Keratinocyte (primary cell): ENCODE measurements around the gene EEF2K. TPM values are rescaled to one million over a fixed set of nuclear protein-coding genes. Genes with fewer than 3 reads are reported as not detected.

Experiments
- DNase-seq: peaks from one replicate; pipeline ENCODE4 v3.0.0-alpha.2; 2011; ENCODE audit warnings: low read depth, missing footprints, low spot score
- FAIRE-seq: peaks from 2 replicates; lab custom pipeline; 2011; peaks lifted over from hg19 to GRCh38; lab: Jason Lieb, UNC
- H2AFZ ChIP-seq: 2 replicates; pipeline ENCODE4 v1.6.0; 2012; ENCODE audit warnings: low read length, control low read depth, inconsistent platforms; ENCODE audit not compliant: control insufficient read depth
- H3K27ac ChIP-seq: 2 replicates; pipeline ENCODE4 v1.5.1; 2011; ENCODE audit warnings: low read length; ENCODE audit not compliant: control insufficient read depth, insufficient read depth
- H3K27me3 ChIP-seq: 3 replicates; pipeline ENCODE4 v1.6.0; 2011; ENCODE audit warnings: low read length; ENCODE audit not compliant: control insufficient read depth, insufficient read depth; ENCODE audit errors: extremely low read depth
- H3K36me3 ChIP-seq, 2 experiments: 2 replicates in 1 of 2; 3 replicates in 1 of 2; pipeline ENCODE4 v1.5.1; 2011; ENCODE audit warnings: low read length in 2 of 2, mild to moderate bottlenecking in 1 of 2; ENCODE audit not compliant: control insufficient read depth in 2 of 2, insufficient read depth in 2 of 2; ENCODE audit errors: extremely low read depth in 1 of 2
- H3K4me1 ChIP-seq: 3 replicates; pipeline ENCODE4 v1.5.1; 2011; ENCODE audit warnings: low read length; ENCODE audit not compliant: control insufficient read depth, insufficient read depth; ENCODE audit errors: extremely low read depth
- H3K4me2 ChIP-seq: 3 replicates; pipeline ENCODE4 v1.6.0; 2011; ENCODE audit warnings: low read depth, low read length; ENCODE audit not compliant: control insufficient read depth, insufficient read depth; ENCODE audit errors: extremely low read depth
- H3K4me3 ChIP-seq, 3 experiments: fragments of 200-600 bp in 1 of 3; sonication (generic) in 1 of 3; 2 replicates in 2 of 3; 3 replicates in 1 of 3; pipeline ENCODE4 v1.5.1; 2011 to 2016; ENCODE audit warnings: low read length in 3 of 3, mild to moderate bottlenecking in 3 of 3, control low read depth in 2 of 3, inconsistent platforms in 1 of 3, low read depth in 1 of 3, mixed read lengths in 1 of 3, mixed run types in 1 of 3, moderate library complexity in 1 of 3; ENCODE audit not compliant: control insufficient read depth in 2 of 3, insufficient read depth in 2 of 3; ENCODE audit errors: extremely low read depth in 1 of 3
- H3K79me2 ChIP-seq: 2 replicates; pipeline ENCODE4 v1.6.0; 2012; ENCODE audit warnings: low read length; ENCODE audit not compliant: control insufficient read depth, insufficient read depth
- H3K9ac ChIP-seq: 3 replicates; pipeline ENCODE4 v1.6.0; 2011; ENCODE audit warnings: low read length; ENCODE audit not compliant: control insufficient read depth, insufficient read depth; ENCODE audit errors: extremely low read depth
- H3K9me1 ChIP-seq: 3 replicates; pipeline ENCODE4 v1.6.0; 2011; ENCODE audit warnings: low read length; ENCODE audit not compliant: control insufficient read depth, insufficient read depth; ENCODE audit errors: extremely low read depth
- H3K9me3 ChIP-seq: 2 replicates; pipeline ENCODE4 v1.5.1; 2012; ENCODE audit warnings: low read depth, low read length; ENCODE audit not compliant: control insufficient read depth
- H4K20me1 ChIP-seq: 3 replicates; pipeline ENCODE4 v1.6.0; 2011; ENCODE audit warnings: low read length; ENCODE audit not compliant: control insufficient read depth, insufficient read depth; ENCODE audit errors: extremely low read depth
- CTCF ChIP-seq, 3 experiments: IDR thresholded peaks in 1 of 3; conservative IDR thresholded peaks in 1 of 3; optimal IDR thresholded peaks in 1 of 3; 2 replicates in 2 of 3; 3 replicates in 1 of 3; pipeline versions ENCODE3 to v1.5.1; 2011; ENCODE audit warnings: low read length in 3 of 3, mild to moderate bottlenecking in 3 of 3, moderate library complexity in 2 of 3, control low read depth in 1 of 3, inconsistent platforms in 1 of 3; ENCODE audit not compliant: insufficient read depth in 2 of 3; ENCODE audit errors: extremely low read depth in 1 of 3
- EZH2 ChIP-seq: IDR thresholded peaks from one replicate; pipeline ENCODE4 v1.6.1; 2012; ENCODE audit warnings: inconsistent platforms, mild to moderate bottlenecking, low read length, moderate library complexity
- dilution Hi-C: fragments of 300-500 bp; cut with MboI; formaldehyde crosslinking; loops from one replicate; pipeline ENCODE4 v1.7.0; 2020; ENCODE audit warnings: low sequenced_read_pairs; ENCODE audit not compliant: extremely low pct_ligation_motif_present
- polyA plus RNA-seq, 5 experiments: library from polyadenylated mRNA; depleted of rRNA in 3 of 5; stranded (reverse) in 3 of 5; stranded (forward) in 1 of 5; unstranded in 1 of 5; fragments of >200 nt; gene quantifications; 1 replicate in 1 of 5; 2 replicates in 3 of 5; 3 replicates in 1 of 5; pipeline versions ENCODE4 v1.2.1 to v1.2.3, GENCODE V29; 2011 to 2012; ENCODE audit warnings: missing spikeins in 2 of 5, low read depth in 1 of 5, low replicate concordance in 1 of 5

EEF2K gene
- polyA plus RNA-seq, 1 donor (not counting 4 experiments of a cell fraction or from before 2014, with no cell fraction given) = 7.3 TPM

DNA sequence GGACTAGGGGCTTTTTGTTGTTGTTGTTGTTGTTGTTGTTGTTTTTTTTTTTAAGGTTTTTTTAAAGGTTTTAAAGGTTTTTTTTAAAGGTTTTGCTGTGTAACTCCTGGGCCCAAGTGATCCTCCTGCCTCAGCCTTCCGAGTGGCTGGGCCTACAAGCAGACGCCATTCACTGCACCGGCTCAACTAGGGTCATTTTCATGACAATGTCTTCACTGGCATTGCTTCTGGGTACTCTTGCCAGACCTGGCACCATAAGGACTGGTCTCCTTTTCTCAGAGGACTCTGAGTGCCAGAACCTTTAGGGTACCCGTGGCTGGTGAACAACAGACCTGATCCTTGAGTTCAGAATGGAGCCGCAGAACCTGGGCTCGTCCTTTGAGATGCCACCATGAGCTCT lies 111.5 kb downstream of the EEF2K start:
- H3K79me2 ChIP-seq = peaks cover 11% of the 10 kb centered on the region
- no peak overlapping the region for H3K4me3 ChIP-seq
- H3K27me3 ChIP-seq = no peaks in the 10 kb centered on the region
- peaks cover 27% of the 10 kb centered on the region for H3K4me1 ChIP-seq
- H3K9me1 ChIP-seq = no peaks in the 10 kb centered on the region
- no peak overlapping the region for H3K4me2 ChIP-seq
- no peak for FAIRE-seq
- DNase-seq = no peak
- no peak for TF ChIP-seq CTCF (optimal IDR thresholded peaks at IDR 0.05 in 1 of 3, IDR thresholded peaks at IDR 0.05 in 1 of 3, conservative IDR thresholded peaks at IDR 0.05 in 1 of 3; ENCODE audit: extremely low read depth in 1 of 3, insufficient read depth in 2 of 3, low read length in 3 of 3)
- TF ChIP-seq EZH2 = no peak
- H3K36me3 ChIP-seq = peaks cover 34 to 61% of the 10 kb centered on the region in 2 experiments
- H4K20me1 ChIP-seq = peaks cover 2% of the 10 kb centered on the region
- dilution Hi-C loops = no loop called here
- no peak overlapping the region for H2AFZ ChIP-seq
- H3K9ac ChIP-seq = no peak overlapping the region
- H3K27ac ChIP-seq = no peak overlapping the region
- no peaks in the 10 kb centered on the region for H3K9me3 ChIP-seq

DNA sequence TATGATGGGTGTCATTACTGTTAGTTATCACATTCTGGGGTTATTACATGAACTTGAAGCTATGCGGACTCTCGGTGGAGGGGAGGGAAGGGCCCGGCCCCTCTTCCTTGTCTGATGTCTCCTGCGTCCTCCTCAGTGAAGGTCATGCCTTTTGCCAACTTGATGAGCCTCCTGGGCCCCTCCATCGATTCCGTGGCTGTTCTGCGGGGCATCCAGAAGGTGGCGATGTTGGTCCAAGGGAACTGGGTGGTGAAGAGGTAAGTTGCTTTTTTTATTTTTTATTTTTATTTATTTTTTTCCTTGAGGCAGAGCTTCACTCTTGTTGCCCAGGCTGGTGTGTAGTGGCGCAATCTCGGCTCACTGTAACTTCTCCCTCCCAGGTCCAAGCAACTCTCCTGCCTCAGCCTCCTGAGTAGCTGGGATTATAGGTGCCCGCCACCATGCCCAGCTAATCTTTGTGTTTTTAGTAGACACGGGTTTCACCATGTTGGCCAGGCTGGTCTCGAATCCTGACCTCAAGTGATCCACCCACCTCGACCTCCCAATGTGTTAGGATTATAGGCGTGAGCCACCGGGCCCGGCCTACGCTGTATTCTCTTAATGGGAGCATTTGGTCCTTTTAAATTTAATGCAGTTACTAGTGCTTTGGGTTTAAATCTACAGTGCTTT lies 112.7 kb downstream of the EEF2K start:
- TF ChIP-seq CTCF (optimal IDR thresholded peaks at IDR 0.05 in 1 of 3, IDR thresholded peaks at IDR 0.05 in 1 of 3, conservative IDR thresholded peaks at IDR 0.05 in 1 of 3; ENCODE audit: extremely low read depth in 1 of 3, insufficient read depth in 2 of 3, low read length in 3 of 3) (peak; percentile 63 to 72 (median 67)), EZH2 (no peak)
- Histone ChIP-seq H3K9me1 (no peaks in the 10 kb centered on the region), H3K4me1 (peaks cover 17% of the 10 kb centered on the region), H3K36me3 (peaks cover 31 to 58% of the 10 kb centered on the region in 2 experiments), H3K4me3 (no peak overlapping the region), H3K4me2 (no peak overlapping the region), H4K20me1 (peaks cover 2% of the 10 kb centered on the region), H3K27ac (no peak overlapping the region), H3K27me3 (no peaks in the 10 kb centered on the region), H2AFZ (no peak overlapping the region), H3K79me2 (peaks cover 12% of the 10 kb centered on the region), H3K9me3 (no peaks in the 10 kb centered on the region), H3K9ac (no peak overlapping the region)
- dilution Hi-C loops = no loop called here
- no peak for FAIRE-seq
- DNase-seq = no peak
